PC-3 (cell line): Measurements from ENCODE around the gene PADI4. TPM values are rescaled to one million over a fixed set of nuclear protein-coding genes. Genes with fewer than 3 reads are reported as not detected.

ENCODE experiments used
- ATAC-seq: fragments of 200-7000 bp; cut with Tn5 transposase; 2 replicates; pipeline ENCODE4 v1.9.1; 2020; ENCODE audit warnings: mild to moderate bottlenecking, moderate library complexity
- BruUV-seq: library from RNA; stranded (reverse); fragments of 400-500 nt; replicated peaks from 2 replicates; lab custom pipeline; 2021; lab: Mats Ljungman, UMichigan
- CTCF ChIA-PET: fragments of 300-600 bp; sonication (Branson Sonifier 250); formaldehyde crosslinking; loops from one replicate; lab custom pipeline; 2022; ENCODE audit warnings: antibody characterized with exemption; lab: Charles Lee
- POLR2A ChIA-PET: fragments of 300-600 bp; sonication (Branson Sonifier 250); formaldehyde crosslinking; loops from one replicate; lab custom pipeline; 2022; ENCODE audit warnings: antibody characterized with exemption; ENCODE audit not compliant: unreplicated experiment; lab: Charles Lee
- DNase-seq: peaks from one replicate; pipeline ENCODE4 v3.0.0-alpha.2; 2015
- H2AFZ ChIP-seq: fragments of 300-600 bp; sonication (generic); 2 replicates; pipeline ENCODE4 v1.6.0; 2016; ENCODE audit warnings: antibody characterized with exemption, low read length
- H3F3A ChIP-seq: fragments of 300-600 bp; sonication (generic); one replicate; pipeline ENCODE4 v1.6.0; 2017; ENCODE audit warnings: antibody characterized with exemption, low read length, control low read depth, mild to moderate bottlenecking; ENCODE audit not compliant: unreplicated experiment
- H3K27ac ChIP-seq: fragments of 300-600 bp; sonication (generic); 2 replicates; pipeline ENCODE4 v1.5.1; 2016; ENCODE audit warnings: mild to moderate bottlenecking, low read length
- H3K27me3 ChIP-seq: fragments of 300-600 bp; sonication (generic); 2 replicates; pipeline ENCODE4 v1.6.1; 2016; ENCODE audit warnings: low read length, mixed read lengths
- H3K36me3 ChIP-seq: fragments of 300-600 bp; sonication (generic); 2 replicates; pipeline ENCODE4 v1.6.1; 2016; ENCODE audit warnings: low read depth, mixed run types, low read length, mixed read lengths
- H3K4me1 ChIP-seq: fragments of 300-600 bp; sonication (generic); 2 replicates; pipeline ENCODE4 v1.5.1; 2016; ENCODE audit warnings: low read length; ENCODE audit not compliant: insufficient read depth
- H3K4me2 ChIP-seq: fragments of 300-600 bp; sonication (generic); 2 replicates; pipeline ENCODE4 v1.6.0; 2016; ENCODE audit warnings: low read length
- H3K4me3 ChIP-seq: fragments of 300-600 bp; sonication (generic); 2 replicates; pipeline ENCODE4 v1.5.1; 2016; ENCODE audit warnings: mild to moderate bottlenecking, low read length, mixed read lengths
- H3K79me2 ChIP-seq: fragments of 300-600 bp; sonication (generic); 2 replicates; pipeline ENCODE4 v1.6.1; 2017; ENCODE audit warnings: low read length, mixed read lengths
- H3K9ac ChIP-seq: fragments of 300-600 bp; sonication (generic); 2 replicates; pipeline ENCODE4 v1.6.0; 2016; ENCODE audit warnings: mild to moderate bottlenecking, low read length
- H3K9me2 ChIP-seq: fragments of 300-600 bp; sonication (generic); replicated peaks from 2 replicates; pipeline ENCODE4 v1.6.1; 2016; ENCODE audit warnings: mixed run types, low read length, mixed read lengths
- H3K9me3 ChIP-seq: fragments of 300-600 bp; sonication (generic); 2 replicates; pipeline ENCODE4 v1.6.1; 2016; ENCODE audit warnings: low read length, mixed read lengths
- H4K20me1 ChIP-seq: fragments of 300-600 bp; sonication (generic); 2 replicates; pipeline ENCODE4 v1.6.1; 2016; ENCODE audit warnings: low read length, mixed read lengths
- EZH2 ChIP-seq: fragments of 300-600 bp; sonication (generic); IDR thresholded peaks from one replicate; pipeline ENCODE4 v1.6.1; 2017; ENCODE audit warnings: antibody characterized with exemption, mild to moderate bottlenecking, low read length; ENCODE audit not compliant: unreplicated experiment
- EZH2phosphoT487 ChIP-seq: fragments of 300-600 bp; sonication (generic); IDR thresholded peaks from 2 replicates; pipeline ENCODE4 v1.6.1; 2018; ENCODE audit warnings: mild to moderate bottlenecking, antibody characterized with exemption, low read length, borderline replicate concordance
- intact Hi-C: fragments of 100-400 bp; cut with micrococcal nuclease; formaldehyde crosslinking; loops from 2 replicates; pipeline ENCODE4 v1.9.0; 2023
- total RNA-seq: library from RNA; depleted of rRNA; stranded (reverse); fragments of >200 nt; gene quantifications from 2 replicates; pipeline ENCODE4 v1.2.3, GENCODE V29; 2014
- TF ChIP-seq, protein P1 (sequence below): fragments of 300-600 bp; sonication (generic); conservative IDR thresholded peaks from 2 replicates; pipeline ENCODE4 v1.5.1; 2017; ENCODE audit warnings: antibody characterized with exemption, low read depth, mild to moderate bottlenecking, low read length

PADI4 gene
- total RNA-seq, 1 experiment from 2014 or later, result 0.04 TPM

DNA sequence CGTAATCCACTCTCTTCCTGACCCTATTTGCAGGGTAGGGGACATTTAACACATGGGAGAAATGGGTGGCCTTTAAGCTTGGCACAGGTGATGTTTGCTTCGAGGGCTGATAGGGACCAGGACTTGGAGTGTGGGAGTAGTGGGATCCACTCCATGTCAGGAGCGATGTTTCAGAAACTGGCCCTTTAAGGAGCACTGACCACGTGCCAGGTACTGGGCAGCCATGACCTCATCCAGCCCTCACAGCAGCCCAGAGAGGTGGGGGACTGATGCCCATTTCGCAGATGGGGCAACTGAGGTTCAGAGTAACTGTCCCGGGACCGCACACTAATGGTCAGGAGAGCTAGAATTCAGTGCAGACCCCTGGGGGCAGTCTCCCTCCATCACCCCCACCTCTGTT, 47.7 kb upstream of the PADI4 start:
- no peak overlapping the region for H3K27ac ChIP-seq
- intact Hi-C loops, result no loop called here

DNA sequence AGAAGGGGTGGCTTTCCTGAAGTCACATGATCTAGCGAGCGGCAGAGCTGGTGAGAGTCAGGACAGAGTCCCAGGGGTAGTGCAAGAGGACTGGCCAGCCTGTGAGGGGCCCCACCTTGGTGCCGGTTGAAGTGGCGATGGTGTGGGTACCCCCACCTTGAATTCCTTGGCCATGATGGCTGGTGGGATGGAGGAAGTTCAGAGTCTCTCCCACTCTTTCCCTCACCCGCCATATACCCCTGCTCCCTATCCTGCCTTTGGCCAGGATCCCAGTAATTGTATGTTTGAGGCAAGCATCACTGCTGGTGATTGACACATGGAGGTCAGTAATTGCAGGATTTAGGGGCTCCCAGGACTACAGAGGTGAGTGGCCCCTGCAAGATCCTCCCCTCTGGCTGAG, 47.3 kb upstream of the PADI4 start:
- intact Hi-C loops, result no loop called here
- H3K4me3 ChIP-seq, result no peak overlapping the region
- H3K9ac ChIP-seq, result no peak overlapping the region
- no peaks in the 10 kb centered on the region for H3F3A ChIP-seq
- H3K79me2 ChIP-seq, result no peaks in the 10 kb centered on the region
- H3K9me2 ChIP-seq, result no peaks in the 10 kb centered on the region
- DNase-seq (no peak), ATAC-seq (no peak)
- TF ChIP-seq, protein P1, sequence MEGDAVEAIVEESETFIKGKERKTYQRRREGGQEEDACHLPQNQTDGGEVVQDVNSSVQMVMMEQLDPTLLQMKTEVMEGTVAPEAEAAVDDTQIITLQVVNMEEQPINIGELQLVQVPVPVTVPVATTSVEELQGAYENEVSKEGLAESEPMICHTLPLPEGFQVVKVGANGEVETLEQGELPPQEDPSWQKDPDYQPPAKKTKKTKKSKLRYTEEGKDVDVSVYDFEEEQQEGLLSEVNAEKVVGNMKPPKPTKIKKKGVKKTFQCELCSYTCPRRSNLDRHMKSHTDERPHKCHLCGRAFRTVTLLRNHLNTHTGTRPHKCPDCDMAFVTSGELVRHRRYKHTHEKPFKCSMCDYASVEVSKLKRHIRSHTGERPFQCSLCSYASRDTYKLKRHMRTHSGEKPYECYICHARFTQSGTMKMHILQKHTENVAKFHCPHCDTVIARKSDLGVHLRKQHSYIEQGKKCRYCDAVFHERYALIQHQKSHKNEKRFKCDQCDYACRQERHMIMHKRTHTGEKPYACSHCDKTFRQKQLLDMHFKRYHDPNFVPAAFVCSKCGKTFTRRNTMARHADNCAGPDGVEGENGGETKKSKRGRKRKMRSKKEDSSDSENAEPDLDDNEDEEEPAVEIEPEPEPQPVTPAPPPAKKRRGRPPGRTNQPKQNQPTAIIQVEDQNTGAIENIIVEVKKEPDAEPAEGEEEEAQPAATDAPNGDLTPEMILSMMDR, result no peak
- TF ChIP-seq EZH2phosphoT487, result no peak
- TF ChIP-seq EZH2, result no peak
- no peaks in the 10 kb centered on the region for H3K36me3 ChIP-seq
- H4K20me1 ChIP-seq, result no peaks in the 10 kb centered on the region
- POLR2A ChIA-PET, result no interaction called here
- no peak overlapping the region for H2AFZ ChIP-seq
- H3K27ac ChIP-seq, result no peak overlapping the region
- no peaks in the 10 kb centered on the region for H3K9me3 ChIP-seq
- CTCF ChIA-PET, result no interaction called here
- H3K4me1 ChIP-seq, result no peaks in the 10 kb centered on the region
- no peaks in the 10 kb centered on the region for H3K27me3 ChIP-seq
- no peak overlapping the region for H3K4me2 ChIP-seq
- no TSS peak for BruUV-seq

More for the DNA sequence above, 47.7 kb upstream of the PADI4 start:
- ATAC-seq (no peak), DNase-seq (no peak)
- Histone ChIP-seq H3K4me1 (no peaks in the 10 kb centered on the region), H3K9ac (no peak overlapping the region), H3K9me2 (no peaks in the 10 kb centered on the region), H3K36me3 (no peaks in the 10 kb centered on the region), H3K9me3 (no peaks in the 10 kb centered on the region), H2AFZ (no peak overlapping the region), H3K4me3 (no peak overlapping the region), H3K27me3 (no peaks in the 10 kb centered on the region), H3K79me2 (no peaks in the 10 kb centered on the region), H3K4me2 (no peak overlapping the region), H4K20me1 (no peaks in the 10 kb centered on the region), H3F3A (no peaks in the 10 kb centered on the region)
- TF ChIP-seq EZH2 (no peak), EZH2phosphoT487 (no peak)
- TF ChIP-seq, protein P1, result no peak
- CTCF ChIA-PET, result no interaction called here
- POLR2A ChIA-PET, result no interaction called here
- no TSS peak for BruUV-seq

DNA sequence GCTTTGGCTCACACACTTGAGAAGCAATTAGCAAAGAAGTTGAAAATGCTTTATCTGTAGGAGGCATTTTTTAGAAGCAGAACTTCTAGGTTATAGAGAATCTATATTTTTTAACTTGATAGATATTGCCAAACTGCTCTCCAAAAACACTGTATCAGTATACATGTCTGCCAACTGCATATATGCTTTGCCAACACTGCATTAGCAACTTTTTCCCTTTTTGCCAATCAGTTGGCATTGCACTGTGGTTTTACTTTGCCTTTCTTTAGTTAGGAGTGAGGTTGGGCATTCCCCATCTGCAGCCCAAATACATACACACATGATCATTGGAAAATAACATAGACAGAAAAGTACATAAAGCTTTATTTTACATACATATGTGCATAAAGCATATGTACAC, 44.1 kb upstream of the PADI4 start:
- no peaks in the 10 kb centered on the region for H3K9me2 ChIP-seq
- no peak for ATAC-seq
- H3K27ac ChIP-seq, result no peak overlapping the region
- no peak overlapping the region for H3K9ac ChIP-seq
- intact Hi-C loops, result no loop called here
- no peaks in the 10 kb centered on the region for H3K27me3 ChIP-seq
- H3K4me3 ChIP-seq, result no peak overlapping the region
- no peaks in the 10 kb centered on the region for H3K79me2 ChIP-seq
- H3K4me1 ChIP-seq, result no peaks in the 10 kb centered on the region
- H4K20me1 ChIP-seq, result no peaks in the 10 kb centered on the region
- POLR2A ChIA-PET, result no interaction called here
- TF ChIP-seq, protein P1, result no peak
- TF ChIP-seq EZH2 (no peak), EZH2phosphoT487 (no peak)
- no peaks in the 10 kb centered on the region for H3K36me3 ChIP-seq
- H3K4me2 ChIP-seq, result no peak overlapping the region
- no peak overlapping the region for H2AFZ ChIP-seq
- CTCF ChIA-PET, result no interaction called here
- no peak for DNase-seq
- H3K9me3 ChIP-seq, result no peaks in the 10 kb centered on the region
- no peaks in the 10 kb centered on the region for H3F3A ChIP-seq
- BruUV-seq, result no TSS peak
